Astrocyte of the spinal cord (primary cell): ENCODE results near the gene DAP3.
A peak's percentile ranks its signal among the peaks of the same experiment; 100 is the strongest.

Experiments
- DNase-seq: peaks from one replicate; pipeline ENCODE4 v3.0.0; 2011; ENCODE audit warnings: low read depth, low spot score
- H3K4me3 ChIP-seq: 2 replicates; pipeline ENCODE4 v1.5.1; 2011; ENCODE audit warnings: low read depth, mild to moderate bottlenecking, low read length, moderate library complexity
- in situ Hi-C: cut with HindIII; loops from 2 replicates; pipeline ENCODE4 v1.10.0; 2017; ENCODE audit warnings: low sequenced_read_pairs
- TF ChIP-seq, protein P1 (sequence below): IDR thresholded peaks from 2 replicates; pipeline ENCODE4 v1.5.1; 2012; ENCODE audit warnings: low read depth, mild to moderate bottlenecking, low read length, inconsistent platforms

The DAP3 gene

DNA sequence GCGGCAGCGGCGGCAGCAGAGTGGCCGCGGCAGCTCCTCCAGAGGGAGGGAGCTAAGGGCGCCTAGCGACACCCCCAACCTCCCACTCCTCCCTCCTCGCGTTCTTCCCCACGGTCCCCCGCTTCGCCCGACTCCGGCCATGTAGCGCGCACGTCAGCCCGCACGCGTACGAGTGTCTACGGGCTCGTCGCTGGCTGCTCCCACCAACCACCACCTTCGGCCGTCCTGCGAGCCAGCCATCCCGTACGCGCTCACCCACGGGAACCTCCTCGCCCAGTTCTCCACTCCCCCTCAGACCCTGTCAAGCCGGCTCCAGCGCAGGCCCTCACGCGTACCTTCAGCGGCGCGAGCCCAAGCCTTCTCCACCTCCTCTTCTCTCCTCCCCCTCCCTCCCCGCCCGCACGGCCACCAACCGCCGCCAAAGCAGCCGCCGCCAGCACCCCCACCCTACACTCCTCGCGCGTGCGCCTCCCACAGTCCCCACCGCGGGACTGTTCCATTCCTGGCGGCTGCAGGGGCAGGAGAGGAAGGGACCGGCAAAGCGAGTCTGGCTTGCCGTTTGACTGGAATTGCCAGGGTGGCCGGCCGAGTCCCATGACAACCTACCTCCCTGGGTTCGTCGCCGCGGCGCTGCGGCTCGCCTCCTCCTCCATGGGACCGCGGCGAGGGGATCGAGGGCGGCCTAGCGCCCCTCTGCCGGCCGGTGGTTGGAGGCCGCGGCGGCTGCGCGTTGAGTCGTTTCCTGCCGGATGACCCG lies 389 bp upstream of the DAP3 start, which contains the start of gene YY1AP1:
Gene YY1AP1 (minus strand): TSS at position 451 of the 757 bp plus-strand sequence. CDS start 8,338 bp downstream, outside the sequence.
- TF ChIP-seq, protein P1, sequence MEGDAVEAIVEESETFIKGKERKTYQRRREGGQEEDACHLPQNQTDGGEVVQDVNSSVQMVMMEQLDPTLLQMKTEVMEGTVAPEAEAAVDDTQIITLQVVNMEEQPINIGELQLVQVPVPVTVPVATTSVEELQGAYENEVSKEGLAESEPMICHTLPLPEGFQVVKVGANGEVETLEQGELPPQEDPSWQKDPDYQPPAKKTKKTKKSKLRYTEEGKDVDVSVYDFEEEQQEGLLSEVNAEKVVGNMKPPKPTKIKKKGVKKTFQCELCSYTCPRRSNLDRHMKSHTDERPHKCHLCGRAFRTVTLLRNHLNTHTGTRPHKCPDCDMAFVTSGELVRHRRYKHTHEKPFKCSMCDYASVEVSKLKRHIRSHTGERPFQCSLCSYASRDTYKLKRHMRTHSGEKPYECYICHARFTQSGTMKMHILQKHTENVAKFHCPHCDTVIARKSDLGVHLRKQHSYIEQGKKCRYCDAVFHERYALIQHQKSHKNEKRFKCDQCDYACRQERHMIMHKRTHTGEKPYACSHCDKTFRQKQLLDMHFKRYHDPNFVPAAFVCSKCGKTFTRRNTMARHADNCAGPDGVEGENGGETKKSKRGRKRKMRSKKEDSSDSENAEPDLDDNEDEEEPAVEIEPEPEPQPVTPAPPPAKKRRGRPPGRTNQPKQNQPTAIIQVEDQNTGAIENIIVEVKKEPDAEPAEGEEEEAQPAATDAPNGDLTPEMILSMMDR: no peak
- in situ Hi-C loops: no loop called here
- peak within 1 kb of the TSS; percentile 96 for H3K4me3 ChIP-seq
- peak; percentile 94 for DNase-seq

DNA sequence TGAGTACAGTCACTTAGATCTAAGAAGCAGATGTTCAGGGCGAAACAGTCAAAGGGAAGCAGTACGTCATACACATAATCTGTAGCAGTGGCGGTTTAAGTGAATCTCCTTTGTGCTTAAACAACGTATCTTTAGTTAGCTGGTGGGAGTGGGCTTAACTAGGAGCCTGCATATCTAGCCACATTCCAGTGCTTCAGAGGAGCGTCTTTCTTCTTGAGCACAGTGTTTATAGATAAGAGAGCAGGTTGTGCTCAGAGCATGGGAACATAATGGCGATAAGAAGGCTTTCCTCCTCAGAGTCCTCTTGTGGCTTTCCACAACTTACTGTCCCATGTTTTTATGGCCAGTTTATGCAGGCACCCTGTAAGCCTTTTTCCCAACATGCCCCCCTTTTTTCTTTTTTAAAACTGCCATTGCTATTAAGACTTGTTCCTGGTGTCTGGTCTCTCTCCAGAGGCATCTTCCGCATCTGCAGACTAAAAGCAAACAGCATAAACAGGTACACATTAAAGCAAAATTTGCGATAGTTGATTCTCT lies 3.2 kb downstream of the DAP3 start:
- in situ Hi-C loops: no loop called here
- DNase-seq: no peak
- H3K4me3 ChIP-seq: no peak overlapping the region
- TF ChIP-seq, protein P1: no peak

DNA sequence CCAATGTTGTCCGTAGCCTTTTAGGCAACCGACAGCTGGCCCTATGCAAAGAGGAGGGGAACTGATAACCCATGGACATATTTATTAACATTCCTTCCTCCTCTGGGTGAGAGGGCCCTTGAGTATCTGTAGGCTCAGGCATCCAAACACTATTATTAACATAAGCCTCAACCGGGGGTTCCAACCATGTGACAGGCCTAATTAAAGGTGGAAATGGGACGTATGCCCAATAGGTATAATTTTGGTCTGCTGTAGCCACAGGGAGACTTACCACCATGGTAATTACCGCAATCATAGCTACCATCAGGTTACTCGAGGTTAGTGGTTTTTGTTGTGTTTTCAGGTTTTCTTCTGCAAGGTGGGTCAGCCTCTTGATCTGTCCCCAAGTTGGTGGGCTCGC lies 5.3 kb downstream of the DAP3 start:
- no peak for DNase-seq
- TF ChIP-seq, protein P1: no peak
- in situ Hi-C loops: no loop called here
- no peak overlapping the region for H3K4me3 ChIP-seq

DNA sequence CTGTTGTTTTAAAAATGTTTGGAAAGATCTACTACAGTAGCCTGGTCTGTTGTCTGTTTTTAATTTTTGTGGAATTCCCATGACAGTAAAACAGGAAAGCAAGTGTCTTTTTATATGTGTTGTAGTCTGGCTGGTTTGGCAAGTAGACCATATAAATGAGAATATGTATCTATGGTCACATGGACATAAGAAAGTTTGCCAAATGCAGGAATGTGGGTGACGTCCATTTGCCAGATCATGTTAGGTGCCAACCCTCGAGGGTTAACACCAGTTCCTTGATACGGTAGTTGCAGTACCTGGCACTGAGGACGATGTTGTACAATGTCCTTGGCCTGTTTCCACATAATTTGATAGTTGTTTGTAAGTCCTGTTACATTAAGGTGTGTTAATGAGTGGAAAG lies 6.2 kb downstream of the DAP3 start:
- TF ChIP-seq, protein P1: no peak
- no peak for DNase-seq
- peak overlapping the region; percentile 28 for H3K4me3 ChIP-seq
- in situ Hi-C loops: no loop called here

DNA sequence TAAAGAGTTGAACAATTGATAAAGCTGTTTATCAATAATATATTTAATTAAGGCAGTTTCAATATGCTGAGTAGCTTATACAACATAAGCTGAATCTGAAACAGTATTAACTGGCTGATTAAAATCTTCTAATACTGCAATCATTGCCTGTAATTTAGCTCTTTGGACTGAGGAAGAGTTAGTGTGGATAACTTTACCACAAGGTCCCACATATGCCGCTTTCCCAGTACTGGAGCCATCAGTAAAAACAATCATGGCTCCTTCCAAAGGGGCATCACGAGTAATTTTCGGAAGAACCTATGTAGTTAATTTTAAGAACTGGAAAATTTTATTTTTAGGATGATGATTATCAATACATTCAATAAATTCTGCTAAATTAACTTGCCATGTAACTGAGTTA lies 6.7 kb downstream of the DAP3 start:
- H3K4me3 ChIP-seq: no peak overlapping the region
- in situ Hi-C loops: no loop called here

DNA sequence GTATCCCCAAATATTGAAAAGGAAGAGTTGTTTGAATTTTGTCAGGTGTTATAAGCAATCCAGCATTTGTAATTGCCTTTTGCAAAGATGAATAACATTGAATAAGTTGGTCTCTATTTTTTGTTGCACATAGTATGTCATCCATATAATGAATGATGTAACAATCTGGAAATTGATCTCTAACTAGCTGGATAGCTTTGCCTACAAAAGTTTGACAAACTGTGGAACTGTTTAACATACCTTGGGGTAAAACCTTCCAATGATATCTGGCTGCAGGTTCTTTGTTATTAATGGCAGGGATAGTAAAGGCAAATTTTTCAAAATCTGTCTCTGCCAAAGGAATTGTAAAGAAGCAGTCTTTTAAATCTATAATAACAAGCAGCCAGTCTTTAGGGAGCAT lies 7.6 kb downstream of the DAP3 start:
- in situ Hi-C loops: no loop called here
- TF ChIP-seq, protein P1: no peak
- no peak for DNase-seq
- no peak overlapping the region for H3K4me3 ChIP-seq

More for the DNA sequence above, 6.7 kb downstream of the DAP3 start:
- TF ChIP-seq, protein P1: no peak
- DNase-seq: no peak
